ENCODE results near the gene OR51L1. TPM values are rescaled to one million over a fixed set of nuclear protein-coding genes. Genes with fewer than 3 reads are reported as not detected.

OR51L1 gene
- total RNA-seq, 1 experiment from 2014 or later: not detected

DNA sequence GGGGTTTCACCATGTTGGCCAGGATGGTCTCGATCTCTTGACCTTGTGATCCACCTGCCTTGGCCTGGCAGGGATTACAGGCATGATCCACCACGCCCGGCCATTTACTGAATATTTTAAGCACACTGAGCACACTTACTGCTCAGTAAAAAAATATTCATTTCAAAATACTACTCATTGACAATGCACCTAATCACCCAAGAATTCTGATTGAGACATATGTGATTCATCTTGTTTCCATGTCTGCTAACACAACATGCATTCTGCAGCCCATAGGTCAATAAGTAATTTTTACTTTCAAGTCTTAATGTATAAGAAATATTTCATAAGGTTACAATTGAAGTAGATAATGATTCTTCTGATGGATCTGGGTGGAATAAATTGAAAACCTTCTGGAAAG is 47.4 kb downstream of the OR51L1 start:
- H3K4me1 ChIP-seq (ENCODE audit: control insufficient read depth in 1 of 2, insufficient read depth in 2 of 2, low read length in 2 of 2): no peaks in the 10 kb centered on the region

More for the DNA sequence above, 47.4 kb downstream of the OR51L1 start:
- H3K27ac ChIP-seq (ENCODE audit: low read depth, low read length): no peak overlapping the region
- no peaks in the 10 kb centered on the region for H3K9me3 ChIP-seq (ENCODE audit: control insufficient read depth in 1 of 2, insufficient read depth in 1 of 2, low read depth in 1 of 2, low read length in 2 of 2)
- peaks cover 45% of the 10 kb centered on the region for H3K27me3 ChIP-seq (ENCODE audit: insufficient read depth, low read length)
- H3K79me2 ChIP-seq (ENCODE audit: insufficient read depth, low read length): no peaks in the 10 kb centered on the region
- H4K20me1 ChIP-seq (ENCODE audit: insufficient read depth): no peaks in the 10 kb centered on the region; the same call in 1 of the 2 replicates
- CTCF ChIA-PET: no interaction called here
- intact Hi-C loops (cut with micrococcal nuclease): no loop called here
- no peak for ATAC-seq
- TF ChIP-seq SIN3A (IDR thresholded peaks at IDR 0.05; ENCODE audit: low read depth) (no peak), EZH2phosphoT487 (IDR thresholded peaks at IDR 0.05; ENCODE audit: borderline replicate concordance) (no peak), FOSL1 (IDR thresholded peaks at IDR 0.05; ENCODE audit: low read depth) (no peak), POLR2AphosphoS5 (IDR thresholded peaks at IDR 0.05; ENCODE audit: low read depth, low read length) (no peak), YY1 (IDR thresholded peaks at IDR 0.05; ENCODE audit: extremely low read depth, insufficient replicate concordance, low read depth, low read length) (no peak), ZFX (IDR thresholded peaks at IDR 0.05) (no peak), SRF (IDR thresholded peaks at IDR 0.05; ENCODE audit: low read depth) (no peak), RAD21 (IDR thresholded peaks at IDR 0.05; ENCODE audit: low read depth) (no peak), EZH2 (IDR thresholded peaks at IDR 0.05) (no peak), EGR1 (IDR thresholded peaks at IDR 0.05; ENCODE audit: low read depth) (no peak), CEBPB (IDR thresholded peaks at IDR 0.05; ENCODE audit: low read depth) (no peak), POLR2A (IDR thresholded peaks at IDR 0.05; ENCODE audit: borderline replicate concordance, extremely low read depth, insufficient read depth, insufficient read length) (no peak), SP1 (IDR thresholded peaks at IDR 0.05; ENCODE audit: low read depth) (no peak), ELF1 (IDR thresholded peaks at IDR 0.05; ENCODE audit: borderline replicate concordance, low read depth) (no peak), CBX3 (IDR thresholded peaks at IDR 0.05; ENCODE audit: low read depth) (no peak), JUND (IDR thresholded peaks at IDR 0.05) (no peak)
- TF ChIP-seq, protein P1, sequence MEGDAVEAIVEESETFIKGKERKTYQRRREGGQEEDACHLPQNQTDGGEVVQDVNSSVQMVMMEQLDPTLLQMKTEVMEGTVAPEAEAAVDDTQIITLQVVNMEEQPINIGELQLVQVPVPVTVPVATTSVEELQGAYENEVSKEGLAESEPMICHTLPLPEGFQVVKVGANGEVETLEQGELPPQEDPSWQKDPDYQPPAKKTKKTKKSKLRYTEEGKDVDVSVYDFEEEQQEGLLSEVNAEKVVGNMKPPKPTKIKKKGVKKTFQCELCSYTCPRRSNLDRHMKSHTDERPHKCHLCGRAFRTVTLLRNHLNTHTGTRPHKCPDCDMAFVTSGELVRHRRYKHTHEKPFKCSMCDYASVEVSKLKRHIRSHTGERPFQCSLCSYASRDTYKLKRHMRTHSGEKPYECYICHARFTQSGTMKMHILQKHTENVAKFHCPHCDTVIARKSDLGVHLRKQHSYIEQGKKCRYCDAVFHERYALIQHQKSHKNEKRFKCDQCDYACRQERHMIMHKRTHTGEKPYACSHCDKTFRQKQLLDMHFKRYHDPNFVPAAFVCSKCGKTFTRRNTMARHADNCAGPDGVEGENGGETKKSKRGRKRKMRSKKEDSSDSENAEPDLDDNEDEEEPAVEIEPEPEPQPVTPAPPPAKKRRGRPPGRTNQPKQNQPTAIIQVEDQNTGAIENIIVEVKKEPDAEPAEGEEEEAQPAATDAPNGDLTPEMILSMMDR (IDR thresholded peaks at IDR 0.05 in 2 of 3, conservative IDR thresholded peaks at IDR 0.05 in 1 of 3; ENCODE audit: borderline replicate concordance in 1 of 3, insufficient read depth in 1 of 3, low read depth in 2 of 3, low read length in 2 of 3): no peak
- TF ChIP-seq, protein P2, sequence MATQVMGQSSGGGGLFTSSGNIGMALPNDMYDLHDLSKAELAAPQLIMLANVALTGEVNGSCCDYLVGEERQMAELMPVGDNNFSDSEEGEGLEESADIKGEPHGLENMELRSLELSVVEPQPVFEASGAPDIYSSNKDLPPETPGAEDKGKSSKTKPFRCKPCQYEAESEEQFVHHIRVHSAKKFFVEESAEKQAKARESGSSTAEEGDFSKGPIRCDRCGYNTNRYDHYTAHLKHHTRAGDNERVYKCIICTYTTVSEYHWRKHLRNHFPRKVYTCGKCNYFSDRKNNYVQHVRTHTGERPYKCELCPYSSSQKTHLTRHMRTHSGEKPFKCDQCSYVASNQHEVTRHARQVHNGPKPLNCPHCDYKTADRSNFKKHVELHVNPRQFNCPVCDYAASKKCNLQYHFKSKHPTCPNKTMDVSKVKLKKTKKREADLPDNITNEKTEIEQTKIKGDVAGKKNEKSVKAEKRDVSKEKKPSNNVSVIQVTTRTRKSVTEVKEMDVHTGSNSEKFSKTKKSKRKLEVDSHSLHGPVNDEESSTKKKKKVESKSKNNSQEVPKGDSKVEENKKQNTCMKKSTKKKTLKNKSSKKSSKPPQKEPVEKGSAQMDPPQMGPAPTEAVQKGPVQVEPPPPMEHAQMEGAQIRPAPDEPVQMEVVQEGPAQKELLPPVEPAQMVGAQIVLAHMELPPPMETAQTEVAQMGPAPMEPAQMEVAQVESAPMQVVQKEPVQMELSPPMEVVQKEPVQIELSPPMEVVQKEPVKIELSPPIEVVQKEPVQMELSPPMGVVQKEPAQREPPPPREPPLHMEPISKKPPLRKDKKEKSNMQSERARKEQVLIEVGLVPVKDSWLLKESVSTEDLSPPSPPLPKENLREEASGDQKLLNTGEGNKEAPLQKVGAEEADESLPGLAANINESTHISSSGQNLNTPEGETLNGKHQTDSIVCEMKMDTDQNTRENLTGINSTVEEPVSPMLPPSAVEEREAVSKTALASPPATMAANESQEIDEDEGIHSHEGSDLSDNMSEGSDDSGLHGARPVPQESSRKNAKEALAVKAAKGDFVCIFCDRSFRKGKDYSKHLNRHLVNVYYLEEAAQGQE (IDR thresholded peaks at IDR 0.05; ENCODE audit: low read depth): no peak
- TF ChIP-seq, protein P3, sequence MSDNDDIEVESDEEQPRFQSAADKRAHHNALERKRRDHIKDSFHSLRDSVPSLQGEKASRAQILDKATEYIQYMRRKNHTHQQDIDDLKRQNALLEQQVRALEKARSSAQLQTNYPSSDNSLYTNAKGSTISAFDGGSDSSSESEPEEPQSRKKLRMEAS (IDR thresholded peaks at IDR 0.05): no peak
- no peak overlapping the region for H2AFZ ChIP-seq (ENCODE audit: low read depth, low read length, poor library complexity, severe bottlenecking)
- RAD21 ChIA-PET (ENCODE audit: low non-redundant PET in 1 of 2, low total read pairs in 2 of 2, uncharacterized antibody in 2 of 2, unreplicated experiment in 2 of 2): no interaction called here
- no peak overlapping the region for H3K9ac ChIP-seq (ENCODE audit: low read length)
- no peak for DNase-seq (ENCODE audit: low read depth, low spot score)
- H3K36me3 ChIP-seq (ENCODE audit: control insufficient read depth in 1 of 2, insufficient read depth in 2 of 2, low read length in 2 of 2): no peaks in the 10 kb centered on the region
- POLR2A ChIA-PET: no interaction called here
- H3K4me2 ChIP-seq (ENCODE audit: low read length): no peak overlapping the region
- H3K4me3 ChIP-seq (replicated peaks in 1 of 2; ENCODE audit: low read depth in 1 of 2, low read length in 2 of 2): no peak overlapping the region
- BruUV-seq (replicated peaks): no TSS peak
- no peaks in the 10 kb centered on the region for H3K9me2 ChIP-seq (ENCODE audit: insufficient read depth)

All from HCT116 (cell line).